Measurements from ENCODE around the gene FAM181A. TPM values are rescaled to one million over a fixed set of nuclear protein-coding genes. Genes with fewer than 3 reads are reported as not detected.

Gene FAM181A
- total and polyA plus RNA-seq, 8 donors: not detected

DNA sequence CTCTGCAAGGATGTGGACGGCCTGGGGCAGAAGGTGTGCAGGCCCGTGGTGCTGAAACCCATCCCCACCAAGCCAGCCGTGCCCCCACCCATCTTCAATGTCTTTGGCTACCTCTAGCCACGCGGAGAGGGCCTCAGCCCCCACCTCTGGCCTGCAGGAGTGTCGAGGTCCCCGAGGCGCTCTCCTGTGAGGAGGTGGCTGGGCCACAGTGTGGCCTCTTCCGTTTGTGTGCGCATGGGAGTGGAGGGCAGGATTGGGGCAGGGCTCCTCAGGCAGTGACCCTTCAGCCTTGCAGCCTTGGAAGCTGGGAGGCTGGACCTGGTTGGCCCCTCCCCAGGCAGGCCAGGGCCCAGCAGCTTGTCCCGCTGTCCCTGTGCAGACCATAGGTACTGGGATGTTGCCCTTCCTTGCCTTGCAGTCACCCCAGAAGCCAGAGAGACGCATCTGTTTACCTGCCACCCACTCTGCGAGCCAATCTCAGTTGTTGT is 1.9 kb downstream of the FAM181A start:
- DNase-seq: no peak

GRCh38 chr14:93929657-93930056 is 2.5 kb downstream of the FAM181A start:
- peaks cover 4 to 21% (median 12%) of the 10 kb centered on the region in 4 donors for H3K36me3 ChIP-seq
- no peak overlapping the region for H3K27ac ChIP-seq
- no peak overlapping the region for H3K4me3 ChIP-seq
- DNase-seq: no peak
- H3K27me3 ChIP-seq: peaks cover 0 to 4% (median 0%) of the 10 kb centered on the region in 3 donors
- peaks cover 0 to 31% (median 12%) of the 10 kb centered on the region in 4 donors for H3K4me1 ChIP-seq
- 70 to 78% (median 73%) methylated on average over 11 of the region's 11 CpGs for WGBS, 5 donors
- TF ChIP-seq POLR2A (IDR thresholded peaks at IDR 0.05): no peak
- TF ChIP-seq, protein P1, sequence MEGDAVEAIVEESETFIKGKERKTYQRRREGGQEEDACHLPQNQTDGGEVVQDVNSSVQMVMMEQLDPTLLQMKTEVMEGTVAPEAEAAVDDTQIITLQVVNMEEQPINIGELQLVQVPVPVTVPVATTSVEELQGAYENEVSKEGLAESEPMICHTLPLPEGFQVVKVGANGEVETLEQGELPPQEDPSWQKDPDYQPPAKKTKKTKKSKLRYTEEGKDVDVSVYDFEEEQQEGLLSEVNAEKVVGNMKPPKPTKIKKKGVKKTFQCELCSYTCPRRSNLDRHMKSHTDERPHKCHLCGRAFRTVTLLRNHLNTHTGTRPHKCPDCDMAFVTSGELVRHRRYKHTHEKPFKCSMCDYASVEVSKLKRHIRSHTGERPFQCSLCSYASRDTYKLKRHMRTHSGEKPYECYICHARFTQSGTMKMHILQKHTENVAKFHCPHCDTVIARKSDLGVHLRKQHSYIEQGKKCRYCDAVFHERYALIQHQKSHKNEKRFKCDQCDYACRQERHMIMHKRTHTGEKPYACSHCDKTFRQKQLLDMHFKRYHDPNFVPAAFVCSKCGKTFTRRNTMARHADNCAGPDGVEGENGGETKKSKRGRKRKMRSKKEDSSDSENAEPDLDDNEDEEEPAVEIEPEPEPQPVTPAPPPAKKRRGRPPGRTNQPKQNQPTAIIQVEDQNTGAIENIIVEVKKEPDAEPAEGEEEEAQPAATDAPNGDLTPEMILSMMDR (IDR thresholded peaks at IDR 0.05): no peak
- TF ChIP-seq EP300 (IDR thresholded peaks at IDR 0.05): no peak
- TF ChIP-seq POLR2AphosphoS5 (IDR thresholded peaks at IDR 0.05): no peak
- intact Hi-C loops (cut with DNase I; ENCODE audit: low total_unique reads): no loop called here
- H3K9me3 ChIP-seq: no peaks in the 10 kb centered on the region

More for the DNA sequence above, 1.9 kb downstream of the FAM181A start:
- H3K9me3 ChIP-seq: no peaks in the 10 kb centered on the region
- WGBS, 5 donors: 69 to 75% (median 72%) methylated on average over 10 to 13 of the region's 13 CpGs
- H3K36me3 ChIP-seq: peaks cover 3 to 15% (median 7%) of the 10 kb centered on the region in 4 donors
- no peak overlapping the region for H3K4me3 ChIP-seq
- intact Hi-C loops (cut with DNase I; ENCODE audit: low total_unique reads): no loop called here
- H3K4me1 ChIP-seq: peaks cover 0 to 31% (median 12%) of the 10 kb centered on the region in 4 donors
- peak overlapping the region in 1 of 5 donors; percentile 24 for H3K27ac ChIP-seq
- TF ChIP-seq, protein P1 (IDR thresholded peaks at IDR 0.05): no peak
- no peak for TF ChIP-seq POLR2AphosphoS5 (IDR thresholded peaks at IDR 0.05)
- no peak for TF ChIP-seq EP300 (IDR thresholded peaks at IDR 0.05)
- TF ChIP-seq POLR2A (IDR thresholded peaks at IDR 0.05): no peak
- no peaks in the 10 kb centered on the region for H3K27me3 ChIP-seq

DNA sequence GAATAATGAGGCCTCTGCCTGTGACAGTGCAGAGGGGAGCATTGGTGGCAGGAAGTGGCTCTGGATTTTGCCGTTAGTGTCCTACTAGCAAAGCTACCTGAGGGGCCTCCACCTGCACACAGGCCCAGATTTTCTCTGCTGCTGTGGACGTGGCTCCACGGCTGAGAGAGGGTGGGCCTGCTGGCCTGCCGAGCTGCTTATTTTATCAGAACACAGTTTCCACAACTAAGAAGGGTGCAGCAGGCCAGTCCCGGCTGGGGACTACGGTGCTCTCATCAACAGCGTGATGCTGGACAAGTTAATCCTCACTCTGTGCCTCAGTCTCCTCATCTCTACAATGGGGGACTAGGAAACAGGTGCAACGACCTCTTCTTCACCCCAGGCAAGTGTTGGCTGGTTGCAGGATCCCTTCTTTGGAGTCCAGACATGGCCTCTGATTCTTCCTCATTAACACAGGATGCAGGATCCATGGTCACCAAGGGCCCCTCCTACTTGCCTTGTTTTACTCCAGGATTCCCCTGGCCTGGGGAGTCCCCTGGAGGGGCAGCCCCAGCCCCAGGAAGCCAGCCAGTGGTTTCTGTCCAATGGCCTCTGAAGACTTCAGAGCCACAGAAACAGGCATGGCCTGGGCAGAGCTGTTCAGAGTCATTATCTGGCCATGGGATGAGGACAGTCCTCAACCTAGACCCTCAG is 3.3 kb downstream of the FAM181A start:
- 86 to 94% (median 90%) methylated on average over 5 to 8 of the region's 8 CpGs for WGBS, 5 donors
- peaks cover 0 to 9% (median 0%) of the 10 kb centered on the region in 3 donors for H3K27me3 ChIP-seq
- H3K36me3 ChIP-seq: peaks cover 4 to 29% (median 17%) of the 10 kb centered on the region in 4 donors
- no peak overlapping the region for H3K4me3 ChIP-seq
- intact Hi-C loops (cut with DNase I; ENCODE audit: low total_unique reads): no loop called here
- H3K27ac ChIP-seq: no peak overlapping the region
- DNase-seq: no peak
- H3K9me3 ChIP-seq: no peaks in the 10 kb centered on the region
- TF ChIP-seq EP300 (IDR thresholded peaks at IDR 0.05) (no peak), POLR2AphosphoS5 (IDR thresholded peaks at IDR 0.05) (no peak)
- H3K4me1 ChIP-seq: peaks cover 0 to 31% (median 12%) of the 10 kb centered on the region in 4 donors

- intact Hi-C loops (cut with DNase I; ENCODE audit: low total_unique reads): no loop called here
- 80 to 90% (median 88%) methylated on average over 4 of the region's 4 CpGs for WGBS, 5 donors
- TF ChIP-seq POLR2A (IDR thresholded peaks at IDR 0.05) (no peak), EP300 (IDR thresholded peaks at IDR 0.05) (no peak), POLR2AphosphoS5 (IDR thresholded peaks at IDR 0.05) (no peak)
- TF ChIP-seq, protein P1 (IDR thresholded peaks at IDR 0.05): no peak
- H3K4me3 ChIP-seq: no peak overlapping the region
- H3K27me3 ChIP-seq: peaks cover 0 to 9% (median 0%) of the 10 kb centered on the region in 3 donors
- no peaks in the 10 kb centered on the region for H3K9me3 ChIP-seq
- DNase-seq: no peak
- peaks cover 0 to 32% (median 12%) of the 10 kb centered on the region in 4 donors for H3K4me1 ChIP-seq
- H3K36me3 ChIP-seq: peaks cover 4 to 34% (median 19%) of the 10 kb centered on the region in 4 donors
- no peak overlapping the region for H3K27ac ChIP-seq
Measured at GRCh38 chr14:93930989-93931307, 3.8 kb downstream of the FAM181A start.

- H3K4me3 ChIP-seq: no peak overlapping the region
- 77 to 95% (median 94%) methylated on average over 3 to 4 of the region's 4 CpGs for WGBS, 5 donors
- H3K27me3 ChIP-seq: peaks cover 0 to 19% (median 0%) of the 10 kb centered on the region in 3 donors
- intact Hi-C loops (cut with DNase I; ENCODE audit: low total_unique reads): no loop called here
- TF ChIP-seq, protein P1 (IDR thresholded peaks at IDR 0.05): no peak
- TF ChIP-seq POLR2A (IDR thresholded peaks at IDR 0.05): no peak
- no peak for TF ChIP-seq EP300 (IDR thresholded peaks at IDR 0.05)
- TF ChIP-seq POLR2AphosphoS5 (IDR thresholded peaks at IDR 0.05): no peak
- no peak for DNase-seq
- peaks cover 4 to 50% (median 25%) of the 10 kb centered on the region in 4 donors for H3K36me3 ChIP-seq
- H3K9me3 ChIP-seq: no peaks in the 10 kb centered on the region
- no peak overlapping the region for H3K27ac ChIP-seq
- peaks cover 0 to 35% (median 15%) of the 10 kb centered on the region in 4 donors for H3K4me1 ChIP-seq
Measured at GRCh38 chr14:93932642-93933041, 5.5 kb downstream of the FAM181A start.

Data from stomach (tissue), 9 donors.